C4-2B (cell line): Measurements from ENCODE around the gene TRAK1.

Experiments
- CTCF ChIP-seq: fragments of 450-650 bp; conservative IDR thresholded peaks from 2 replicates; pipeline ENCODE4 v1.5.1; 2017; ENCODE audit warnings: mild to moderate bottlenecking
- ZFX ChIP-seq: fragments of 450-650 bp; IDR thresholded peaks from 2 replicates; pipeline ENCODE4 v1.6.1; 2017

DNA sequence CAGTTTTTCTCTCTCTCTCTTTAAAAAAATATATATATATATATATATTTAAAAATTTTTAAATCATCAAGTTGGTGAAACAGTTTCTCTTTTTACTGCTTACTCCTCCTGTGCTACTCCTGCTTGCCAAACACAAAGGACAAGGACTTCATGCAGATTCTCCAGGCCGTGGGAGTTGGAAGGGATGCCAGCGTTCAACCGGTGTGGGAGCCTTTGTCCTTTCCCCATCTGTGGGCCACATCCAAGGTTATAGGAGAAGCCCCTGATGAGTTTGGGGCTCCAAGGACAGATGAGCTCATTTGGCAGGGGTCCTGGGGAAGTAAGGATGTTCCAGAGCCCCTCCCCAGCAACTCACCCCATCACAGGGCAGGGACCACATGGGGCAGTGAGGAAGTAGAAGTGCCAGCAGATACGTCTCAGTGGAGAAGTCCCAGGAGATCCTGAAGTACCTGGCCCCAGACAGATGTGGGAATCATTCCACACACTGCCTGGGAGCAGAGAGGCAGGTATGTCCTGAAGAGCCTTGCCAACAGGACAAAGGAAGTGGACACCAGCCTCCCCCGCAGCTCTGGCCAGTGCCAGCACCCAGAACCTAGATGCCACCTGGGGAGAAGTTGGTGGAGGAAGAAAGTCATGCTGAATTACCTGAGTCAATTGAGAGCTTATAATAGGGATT lies 138.2 kb downstream of the TRAK1 start:
- TF ChIP-seq CTCF (no peak), ZFX (no peak)
